Fibroblast of lung (primary cell): Measurements from ENCODE around the gene FGF22. TPM values are rescaled to one million over a fixed set of nuclear protein-coding genes. Genes with fewer than 3 reads are reported as not detected.
A peak's percentile ranks its signal among the peaks of the same experiment; 100 is the strongest.

Source experiments
- DNase-seq, 2 donors: peaks; one replicate each; pipeline versions ENCODE4 v3.0.0 to v3.0.0-alpha.2; 2010; ENCODE audit warnings: low read depth in 2 of 2
- H2AFZ ChIP-seq: 2 replicates; pipeline ENCODE4 v1.5.1; 2012; ENCODE audit warnings: low read length, control low read depth, inconsistent platforms
- H3K27ac ChIP-seq: 2 replicates; pipeline ENCODE4 v1.5.1; 2011; ENCODE audit warnings: low read length, control low read depth; ENCODE audit not compliant: insufficient read depth
- H3K27me3 ChIP-seq: 2 replicates; pipeline ENCODE4 v1.5.1; 2011; ENCODE audit warnings: mild to moderate bottlenecking, low read length; ENCODE audit not compliant: control insufficient read depth, insufficient read depth
- H3K36me3 ChIP-seq: 2 replicates; pipeline ENCODE4 v1.5.1; 2011; ENCODE audit warnings: low read length; ENCODE audit not compliant: control insufficient read depth, insufficient read depth
- H3K4me1 ChIP-seq: 2 replicates; pipeline ENCODE4 v1.5.1; 2011; ENCODE audit warnings: low read length; ENCODE audit not compliant: control insufficient read depth, insufficient read depth; ENCODE audit errors: extremely low read depth
- H3K4me2 ChIP-seq: 2 replicates; pipeline ENCODE4 v1.5.1; 2011; ENCODE audit warnings: low read length, control low read depth; ENCODE audit not compliant: insufficient read depth; ENCODE audit errors: extremely low read depth
- H3K4me3 ChIP-seq, 4 experiments: fragments of 200-600 bp in 1 of 4; sonication (generic) in 1 of 4; replicated peaks in 1 of 4; 2 replicates each; pipeline ENCODE4 v1.5.1; 2011 to 2016; ENCODE audit warnings: low read length in 4 of 4, low read depth in 3 of 4, mild to moderate bottlenecking in 3 of 4, control low read depth in 2 of 4, inconsistent platforms in 1 of 4, mixed read lengths in 1 of 4; ENCODE audit not compliant: insufficient read depth in 1 of 4; ENCODE audit errors: control extremely low read depth in 1 of 4
- H3K79me2 ChIP-seq: 2 replicates; pipeline ENCODE4 v1.5.1; 2012; ENCODE audit warnings: mild to moderate bottlenecking, low read length, inconsistent platforms; ENCODE audit not compliant: control insufficient read depth, insufficient read depth
- H3K9ac ChIP-seq: 2 replicates; pipeline ENCODE4 v1.5.1; 2011; ENCODE audit warnings: mild to moderate bottlenecking, low read length, control low read depth; ENCODE audit not compliant: insufficient read depth
- H3K9me3 ChIP-seq: 2 replicates; pipeline ENCODE4 v1.5.1; 2012; ENCODE audit warnings: low read depth, low read length; ENCODE audit not compliant: control insufficient read depth, insufficient read depth
- H4K20me1 ChIP-seq: 2 replicates; pipeline ENCODE4 v1.5.1; 2011; ENCODE audit warnings: low read length; ENCODE audit not compliant: control insufficient read depth, insufficient read depth; ENCODE audit errors: extremely low read depth
- EZH2 ChIP-seq: IDR thresholded peaks from 2 replicates; pipeline ENCODE4 v1.5.1; 2012; ENCODE audit warnings: low read length, control low read depth, mild to moderate bottlenecking; ENCODE audit errors: missing control alignments
- polyA plus RNA-seq, 2 donors: library from polyadenylated mRNA; depleted of rRNA in 1 of 2; stranded (reverse) in 1 of 2; unstranded in 1 of 2; fragments of >200 nt; gene quantifications; 2 replicates each; pipeline ENCODE4 v1.2.1, GENCODE V29; 2011 to 2012; ENCODE audit warnings: missing spikeins in 1 of 2
- total RNA-seq: library from RNA; depleted of rRNA; stranded (reverse); fragments of >200 nt; gene quantifications from 2 replicates; pipeline ENCODE4 v1.2.1, GENCODE V29; 2014
- TF ChIP-seq, protein P1 (sequence below), 2 donors: IDR thresholded peaks in 1 of 2; conservative IDR thresholded peaks in 1 of 2; 1 replicate in 1 of 2; 2 replicates in 1 of 2; pipeline ENCODE4 v1.5.1; 2011 to 2012; ENCODE audit warnings: low read length in 2 of 2, control low read depth in 1 of 2, inconsistent platforms in 1 of 2, low read depth in 1 of 2, mild to moderate bottlenecking in 1 of 2

Gene FGF22
- total and polyA plus RNA-seq, 2 donors (not counting 1 experiment from before 2014, with no cell fraction given), result under 0.01 TPM; not detected in 1

DNA sequence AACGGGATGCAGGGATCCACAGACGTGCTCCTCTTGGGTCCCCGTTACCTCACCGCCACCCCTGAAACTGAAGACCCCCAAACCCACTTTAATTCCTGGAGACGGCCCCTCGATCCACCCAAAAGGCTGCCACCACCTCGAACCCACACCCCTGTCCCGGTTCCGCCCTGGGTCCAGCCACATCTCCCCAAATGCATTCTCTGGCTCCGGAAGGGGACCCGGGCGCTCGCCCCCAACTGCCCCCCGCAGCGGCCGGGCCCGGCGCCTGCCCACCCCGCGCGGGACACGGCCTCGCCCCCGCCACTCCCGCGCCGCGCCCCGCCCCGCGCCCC, 36.3 kb downstream of the FGF22 start:
- peak overlapping the region; percentile 7 for H3K9ac ChIP-seq
- peak overlapping the region in 2 of 4 experiments; percentile 31 to 36 for H3K4me3 ChIP-seq
- no peaks in the 10 kb centered on the region for H3K9me3 ChIP-seq
- H2AFZ ChIP-seq, result no peak overlapping the region
- DNase-seq, result no peak
- H3K4me1 ChIP-seq, result peaks cover 17% of the 10 kb centered on the region
- H3K27ac ChIP-seq, result no peak overlapping the region
- no peaks in the 10 kb centered on the region for H3K27me3 ChIP-seq
- TF ChIP-seq, protein P1, sequence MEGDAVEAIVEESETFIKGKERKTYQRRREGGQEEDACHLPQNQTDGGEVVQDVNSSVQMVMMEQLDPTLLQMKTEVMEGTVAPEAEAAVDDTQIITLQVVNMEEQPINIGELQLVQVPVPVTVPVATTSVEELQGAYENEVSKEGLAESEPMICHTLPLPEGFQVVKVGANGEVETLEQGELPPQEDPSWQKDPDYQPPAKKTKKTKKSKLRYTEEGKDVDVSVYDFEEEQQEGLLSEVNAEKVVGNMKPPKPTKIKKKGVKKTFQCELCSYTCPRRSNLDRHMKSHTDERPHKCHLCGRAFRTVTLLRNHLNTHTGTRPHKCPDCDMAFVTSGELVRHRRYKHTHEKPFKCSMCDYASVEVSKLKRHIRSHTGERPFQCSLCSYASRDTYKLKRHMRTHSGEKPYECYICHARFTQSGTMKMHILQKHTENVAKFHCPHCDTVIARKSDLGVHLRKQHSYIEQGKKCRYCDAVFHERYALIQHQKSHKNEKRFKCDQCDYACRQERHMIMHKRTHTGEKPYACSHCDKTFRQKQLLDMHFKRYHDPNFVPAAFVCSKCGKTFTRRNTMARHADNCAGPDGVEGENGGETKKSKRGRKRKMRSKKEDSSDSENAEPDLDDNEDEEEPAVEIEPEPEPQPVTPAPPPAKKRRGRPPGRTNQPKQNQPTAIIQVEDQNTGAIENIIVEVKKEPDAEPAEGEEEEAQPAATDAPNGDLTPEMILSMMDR (conservative IDR thresholded peaks at IDR 0.05 in 1 of 2, IDR thresholded peaks at IDR 0.05 in 1 of 2; ENCODE audit: low read depth in 1 of 2, low read length in 2 of 2), result no peak
- TF ChIP-seq EZH2, result no peak
- no peaks in the 10 kb centered on the region for H3K36me3 ChIP-seq
- H4K20me1 ChIP-seq, result no peaks in the 10 kb centered on the region
- peaks cover 2% of the 10 kb centered on the region for H3K79me2 ChIP-seq
- H3K4me2 ChIP-seq, result peak overlapping the region; percentile 44

DNA sequence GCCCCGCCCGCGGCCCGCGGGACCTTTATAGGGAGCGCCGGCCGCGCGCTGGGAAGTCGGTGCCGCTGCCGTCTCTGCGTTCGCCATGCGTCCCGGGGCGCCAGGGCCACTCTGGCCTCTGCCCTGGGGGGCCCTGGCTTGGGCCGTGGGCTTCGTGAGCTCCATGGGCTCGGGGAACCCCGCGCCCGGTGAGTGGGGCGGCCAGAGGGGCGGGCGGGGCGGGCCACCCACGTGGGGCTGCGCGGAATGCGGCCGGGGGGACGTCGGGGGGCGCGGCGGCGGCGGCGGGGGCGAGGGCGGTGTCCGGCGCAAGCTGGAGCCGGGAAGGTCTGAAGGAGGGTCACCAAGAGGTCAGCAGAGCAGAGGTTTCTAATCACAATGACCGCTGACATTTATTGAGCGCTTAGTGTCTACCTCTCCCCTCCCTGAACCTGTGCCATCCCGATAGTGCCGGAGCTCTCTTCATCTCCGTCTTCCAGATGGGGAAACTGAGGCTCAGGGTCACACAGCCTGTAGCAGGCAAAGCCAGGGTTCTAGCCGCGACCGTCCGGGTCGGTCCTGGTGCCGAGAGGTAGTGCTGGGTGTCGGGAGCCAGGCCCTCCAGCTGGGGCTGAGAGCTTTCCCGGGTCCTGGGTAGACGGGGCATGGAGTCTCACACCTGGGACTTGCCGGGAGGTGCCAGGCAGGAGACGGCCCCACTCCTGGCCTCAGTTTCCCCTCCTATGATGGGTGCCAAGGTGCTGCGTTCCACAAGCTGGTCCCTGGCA, 36.8 kb downstream of the FGF22 start, which contains the start of gene FSTL3:
TSS of gene FSTL3 (plus strand) at position 54 of the 767 bp plus-strand sequence. CDS start at position 86, 32 bp downstream.
- Histone ChIP-seq H3K27ac (peak within 1 kb of the TSS; percentile 62), H3K4me1 (peaks cover 17% of the 10 kb centered on the region), H3K4me2 (peak within 1 kb of the TSS; percentile 79), H4K20me1 (no peaks in the 10 kb centered on the region), H3K36me3 (no peaks in the 10 kb centered on the region), H3K79me2 (peaks cover 2% of the 10 kb centered on the region), H3K27me3 (no peaks in the 10 kb centered on the region), H3K4me3 (peak within 1 kb of the TSS; percentile 50 to 85 (median 64)), H2AFZ (no peak within 1 kb of the TSS), H3K9me3 (no peaks in the 10 kb centered on the region), H3K9ac (peak within 1 kb of the TSS; percentile 82)
- TF ChIP-seq EZH2, result no peak
- TF ChIP-seq, protein P1 (conservative IDR thresholded peaks at IDR 0.05 in 1 of 2, IDR thresholded peaks at IDR 0.05 in 1 of 2; ENCODE audit: low read depth in 1 of 2, low read length in 2 of 2), result no peak
- peak; percentile 34 to 37 for DNase-seq

DNA sequence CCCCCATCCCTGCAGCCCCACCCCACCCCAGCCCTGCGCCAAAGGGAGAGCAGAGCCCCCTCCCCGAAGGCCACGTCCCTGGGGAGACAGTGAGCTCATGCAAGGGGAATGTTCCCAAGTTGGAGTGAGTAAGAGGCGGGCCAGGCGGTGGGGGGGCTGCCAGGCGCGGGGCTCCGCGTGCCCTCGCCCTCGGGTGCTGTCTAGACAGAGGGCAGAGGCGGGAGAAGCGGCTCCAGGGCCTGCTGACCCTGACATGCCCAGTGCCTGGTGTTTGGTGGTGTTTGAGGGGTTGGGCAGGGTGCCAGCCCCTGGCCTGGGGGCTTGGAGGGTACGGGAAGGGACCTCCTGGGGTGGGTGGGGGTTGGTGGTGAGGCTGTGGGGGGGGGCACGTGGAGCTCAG, 37.5 kb downstream of the FGF22 start:
- peak; percentile 82 to 89 for DNase-seq
- Histone ChIP-seq H3K4me3 (peak overlapping the region in 3 of 4 experiments; percentile 50 to 85 (median 67)), H2AFZ (no peak overlapping the region), H3K36me3 (no peaks in the 10 kb centered on the region), H3K9ac (peak overlapping the region; percentile 32), H3K79me2 (peaks cover 2% of the 10 kb centered on the region), H3K9me3 (no peaks in the 10 kb centered on the region), H3K4me1 (peaks cover 17% of the 10 kb centered on the region), H4K20me1 (no peaks in the 10 kb centered on the region), H3K4me2 (no peak overlapping the region), H3K27ac (no peak overlapping the region), H3K27me3 (no peaks in the 10 kb centered on the region)
- TF ChIP-seq, protein P1 (conservative IDR thresholded peaks at IDR 0.05 in 1 of 2, IDR thresholded peaks at IDR 0.05 in 1 of 2; ENCODE audit: low read depth in 1 of 2, low read length in 2 of 2), result no peak
- TF ChIP-seq EZH2, result no peak
